IPS DF 6.9 (cell line): ENCODE data around the gene MLLT11.
"Not testable (repeated sequence)": the region's sequence is repeated elsewhere in the genome, so short reads cannot be mapped to it uniquely, and the experiment has no call there.

Experiments
- DNase-seq: peaks from one replicate; pipeline ENCODE4 v3.0.0-alpha.2; 2013; ENCODE audit warnings: low read depth, low spot score
- H3K27ac ChIP-seq: one replicate; pipeline ENCODE4 v1.5.1; 2013; ENCODE audit warnings: low read length, control low read depth
- H3K27me3 ChIP-seq: 2 replicates; pipeline ENCODE4 v1.6.1; 2013; ENCODE audit warnings: mild to moderate bottlenecking, low read length; ENCODE audit not compliant: control insufficient read depth, insufficient read depth
- H3K36me3 ChIP-seq: 2 replicates; pipeline ENCODE4 v1.6.1; 2013; ENCODE audit warnings: low read length; ENCODE audit not compliant: control insufficient read depth, insufficient read depth
- H3K4me1 ChIP-seq: 2 replicates; pipeline ENCODE4 v1.6.1; 2013; ENCODE audit warnings: low read length; ENCODE audit not compliant: control insufficient read depth, insufficient read depth
- H3K4me3 ChIP-seq: 2 replicates; pipeline ENCODE4 v1.5.1; 2013; ENCODE audit warnings: mild to moderate bottlenecking, low read length
- H3K9me3 ChIP-seq: 2 replicates; pipeline ENCODE4 v1.6.1; 2013; ENCODE audit warnings: low read length, inconsistent platforms; ENCODE audit not compliant: control insufficient read depth, insufficient read depth
- WGBS: extraction: QIAGEN DNeasy Blood & Tissue Kit; methylation state at CpG from one replicate; pipeline ENCODE4 v1.1.7; 2013; ENCODE audit warnings: mixed read lengths, missing lambda C conversion rate; ENCODE audit not compliant: insufficient read length, insufficient coverage; 5-methylcytosine and 5-hydroxymethylcytosine counted together

Gene MLLT11

DNA sequence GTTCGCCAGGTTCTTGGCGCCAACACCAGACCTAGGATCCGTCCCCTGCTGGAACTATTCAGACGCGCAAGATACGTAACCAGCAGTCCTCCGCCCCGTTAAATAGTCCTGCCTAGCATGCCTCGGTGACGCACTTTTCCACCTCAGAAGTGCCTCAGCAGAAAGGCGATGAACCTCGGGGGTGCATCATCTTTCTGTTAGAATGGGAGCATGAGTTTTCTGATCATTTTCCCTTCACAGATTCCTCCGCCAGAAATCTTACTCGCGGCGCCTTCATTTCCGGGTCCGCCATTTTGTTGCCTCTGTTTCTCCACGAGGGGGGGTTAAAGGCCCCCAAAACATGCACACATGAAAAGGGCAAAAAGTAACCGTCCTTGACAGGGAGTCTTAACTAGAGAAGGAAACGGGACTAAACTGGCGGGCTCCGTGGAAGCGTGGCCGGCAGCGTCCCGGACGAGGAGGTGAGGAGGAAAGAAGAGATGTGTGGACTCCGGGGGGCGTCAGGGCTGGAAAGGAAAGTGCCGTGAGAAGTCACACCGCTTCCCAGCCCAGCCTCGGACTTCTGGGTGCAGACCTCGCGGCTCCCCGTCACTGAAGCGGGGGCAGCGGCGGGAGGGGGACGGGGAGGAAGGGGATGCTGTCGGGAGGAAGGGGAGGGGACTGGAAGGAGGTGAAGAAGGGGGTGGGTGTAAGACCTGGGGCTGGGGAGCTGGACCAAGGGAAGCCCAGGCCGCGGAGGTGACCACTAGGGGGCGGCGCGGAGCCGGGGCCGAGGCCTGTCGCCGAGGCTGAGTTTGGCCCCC lies 10.5 kb downstream of the MLLT11 start, which contains the start of gene GABPB2:
TSS of gene GABPB2 (plus strand) at position 288 of the 803 bp plus-strand sequence. CDS start 17,429 bp downstream, outside the sequence.
- Histone ChIP-seq H3K4me1 (no peaks in the 10 kb centered on the region), H3K36me3 (no peaks in the 10 kb centered on the region), H3K27me3 (no peaks in the 10 kb centered on the region), H3K27ac (no peak within 1 kb of the TSS), H3K9me3 (no peaks in the 10 kb centered on the region), H3K4me3 (peak within 1 kb of the TSS; percentile 62; the same call in 1 of the 2 replicates)
- WGBS: no CpG with 5 or more reads among the region's 50 CpGs
- DNase-seq: peak; percentile 78

DNA sequence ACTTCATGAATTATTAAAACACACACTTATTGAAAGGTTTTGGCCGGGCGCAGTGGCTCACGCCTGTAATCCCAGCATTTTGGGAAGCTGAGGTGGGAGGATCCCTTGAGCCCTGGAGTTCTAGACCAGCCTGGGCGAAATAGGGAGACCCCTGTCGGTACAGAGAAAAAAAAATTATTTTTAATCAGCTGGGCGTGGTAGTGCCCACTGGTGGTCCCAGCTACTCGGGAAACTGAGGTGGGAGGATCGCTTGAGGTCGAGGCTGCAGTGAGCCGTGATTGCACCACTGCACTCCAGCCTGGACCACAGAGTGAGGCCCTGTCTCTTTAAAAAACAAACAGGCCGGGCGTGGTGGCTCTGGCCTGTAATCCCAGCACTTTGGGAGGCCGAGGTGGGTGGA lies 12.0 kb downstream of the MLLT11 start:
- H3K4me3 ChIP-seq: no peak overlapping the region
- H3K9me3 ChIP-seq: no peaks in the 10 kb centered on the region
- no peaks in the 10 kb centered on the region for H3K4me1 ChIP-seq
- no CpG with 5 or more reads among the region's 13 CpGs for WGBS
- no peaks in the 10 kb centered on the region for H3K36me3 ChIP-seq
- no peak for DNase-seq
- H3K27me3 ChIP-seq: no peaks in the 10 kb centered on the region
- no peak overlapping the region for H3K27ac ChIP-seq

- H3K9me3 ChIP-seq: no peaks in the 10 kb centered on the region
- H3K27me3 ChIP-seq: no peaks in the 10 kb centered on the region
- WGBS: no CpG with 5 or more reads among the region's 4 CpGs
- no peaks in the 10 kb centered on the region for H3K36me3 ChIP-seq
- no peaks in the 10 kb centered on the region for H3K4me1 ChIP-seq
- H3K4me3 ChIP-seq: no peak overlapping the region
- H3K27ac ChIP-seq: no peak overlapping the region
- DNase-seq: no peak
Observed at GRCh38 chr1:151085953-151086559, 25.9 kb downstream of the MLLT11 start.

DNA sequence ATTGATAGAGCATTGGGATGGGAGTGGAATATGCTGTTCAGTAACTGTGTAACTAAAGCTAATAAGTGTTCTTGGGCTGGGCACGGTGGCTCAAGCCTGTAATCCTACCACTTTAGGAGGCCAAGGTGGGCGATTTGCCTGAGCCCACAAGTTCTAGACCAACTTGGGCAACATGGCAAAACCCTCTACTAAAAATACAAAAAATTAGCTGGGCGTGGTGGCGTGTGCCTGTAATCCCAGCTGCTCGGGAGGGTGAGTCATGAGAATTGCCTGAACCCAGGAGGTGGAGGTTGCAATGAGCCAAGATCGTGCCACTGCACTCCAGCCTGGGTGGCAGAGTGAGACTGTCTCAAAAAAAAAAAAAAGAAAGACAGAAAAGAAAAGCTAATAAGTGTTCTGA lies 37.2 kb downstream of the MLLT11 start:
- H3K4me1 ChIP-seq, DNase-seq, H3K36me3 ChIP-seq, H3K9me3 ChIP-seq, H3K27ac ChIP-seq, H3K27me3 ChIP-seq, H3K4me3 ChIP-seq: not testable (repeated sequence)
- no CpG with 5 or more reads among the region's 6 CpGs for WGBS

GRCh38 chr1:151098126-151098525 lies 37.9 kb downstream of the MLLT11 start:
- H3K27ac ChIP-seq: no peak overlapping the region
- H3K4me1 ChIP-seq: no peaks in the 10 kb centered on the region
- no peaks in the 10 kb centered on the region for H3K36me3 ChIP-seq
- DNase-seq: no peak
- no CpG with 5 or more reads among the region's 1 CpG for WGBS
- no peaks in the 10 kb centered on the region for H3K27me3 ChIP-seq
- no peak overlapping the region for H3K4me3 ChIP-seq
- H3K9me3 ChIP-seq: no peaks in the 10 kb centered on the region

- no peak for DNase-seq
- no peaks in the 10 kb centered on the region for H3K9me3 ChIP-seq
- H3K36me3 ChIP-seq: no peaks in the 10 kb centered on the region
- H3K27ac ChIP-seq: no peak overlapping the region
- H3K4me1 ChIP-seq: no peaks in the 10 kb centered on the region
- H3K4me3 ChIP-seq: no peak overlapping the region
- H3K27me3 ChIP-seq: no peaks in the 10 kb centered on the region
Observed at GRCh38 chr1:151104630-151105029, 44.4 kb downstream of the MLLT11 start.

GRCh38 chr1:151106894-151107293 lies 46.7 kb downstream of the MLLT11 start:
- Histone ChIP-seq H3K4me1 (no peaks in the 10 kb centered on the region), H3K4me3 (no peak overlapping the region), H3K9me3 (no peaks in the 10 kb centered on the region), H3K36me3 (no peaks in the 10 kb centered on the region), H3K27ac (no peak overlapping the region), H3K27me3 (no peaks in the 10 kb centered on the region)
- DNase-seq: no peak
- no CpG with 5 or more reads among the region's 2 CpGs for WGBS

- no peak overlapping the region for H3K4me3 ChIP-seq
- WGBS: no CpG with 5 or more reads among the region's 5 CpGs
- H3K36me3 ChIP-seq: no peaks in the 10 kb centered on the region
- DNase-seq: no peak
- H3K27ac ChIP-seq: no peak overlapping the region
- H3K27me3 ChIP-seq: no peaks in the 10 kb centered on the region
- no peaks in the 10 kb centered on the region for H3K4me1 ChIP-seq
- H3K9me3 ChIP-seq: no peaks in the 10 kb centered on the region
Observed at GRCh38 chr1:151108331-151108730, 48.1 kb downstream of the MLLT11 start.

- Histone ChIP-seq H3K36me3 (no peaks in the 10 kb centered on the region), H3K27me3 (no peaks in the 10 kb centered on the region; the same call in 1 of the 2 replicates), H3K4me3 (no peak overlapping the region), H3K4me1 (no peaks in the 10 kb centered on the region), H3K9me3 (no peaks in the 10 kb centered on the region), H3K27ac (no peak overlapping the region)
- DNase-seq: no peak
- WGBS: no CpG with 5 or more reads among the region's 5 CpGs
Observed at GRCh38 chr1:151113877-151114276, 53.7 kb downstream of the MLLT11 start.
